HG03066 (cell line): Measurements from ENCODE around the gene PAPPA2.

Experiments used
- ATAC-seq: cut with Tn5 transposase; IDR thresholded peaks from one replicate; pipeline ENCODE4 v1.9.1; 2021; ENCODE audit warnings: low read depth; ENCODE audit not compliant: unreplicated experiment

PAPPA2 gene

GRCh38 chr1:176485083-176485482 lies 22.1 kb downstream of the PAPPA2 start:
- no peak for ATAC-seq

DNA sequence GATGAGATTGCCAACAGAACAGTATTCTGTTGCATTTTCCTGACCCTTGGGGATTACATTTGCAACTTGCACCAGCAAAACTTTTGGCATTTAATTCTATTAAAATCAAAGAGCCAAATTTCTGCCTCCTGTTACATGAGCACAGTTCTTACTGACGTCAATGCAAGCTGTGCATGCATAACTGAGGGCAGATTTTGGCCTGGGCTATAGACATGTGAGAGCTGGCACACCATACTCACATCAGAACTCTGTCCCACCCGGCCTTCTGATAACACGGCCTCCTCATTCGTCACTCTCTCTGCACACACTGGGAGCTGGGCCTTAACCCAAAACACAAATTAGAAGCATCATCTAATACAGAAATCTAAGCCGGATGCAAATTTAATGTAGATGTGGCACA lies 31.5 kb downstream of the PAPPA2 start:
- ATAC-seq, result no peak

- ATAC-seq, result no peak
These were observed 36.7 kb downstream of the PAPPA2 start for GRCh38 chr1:176499671-176500070.

DNA sequence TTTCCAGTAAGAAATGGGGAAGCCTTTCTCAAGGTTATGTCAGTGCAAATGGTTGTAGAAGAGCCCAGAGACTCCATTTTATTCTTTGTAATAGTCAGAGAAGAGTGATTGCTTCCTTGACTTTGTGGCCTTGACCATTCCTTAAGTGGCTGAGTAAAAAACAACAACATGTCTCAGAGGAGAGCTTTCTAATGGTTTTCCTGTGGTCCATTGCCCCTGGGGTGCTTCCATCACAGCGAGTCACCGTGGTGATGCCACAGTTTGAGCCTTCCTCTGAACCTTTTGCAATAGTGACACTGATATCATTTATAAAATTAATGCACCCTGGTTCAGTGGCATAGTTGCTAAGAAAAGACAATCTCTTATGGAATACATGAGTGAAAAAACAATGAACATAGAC lies 38.6 kb downstream of the PAPPA2 start:
- ATAC-seq, result no peak

DNA sequence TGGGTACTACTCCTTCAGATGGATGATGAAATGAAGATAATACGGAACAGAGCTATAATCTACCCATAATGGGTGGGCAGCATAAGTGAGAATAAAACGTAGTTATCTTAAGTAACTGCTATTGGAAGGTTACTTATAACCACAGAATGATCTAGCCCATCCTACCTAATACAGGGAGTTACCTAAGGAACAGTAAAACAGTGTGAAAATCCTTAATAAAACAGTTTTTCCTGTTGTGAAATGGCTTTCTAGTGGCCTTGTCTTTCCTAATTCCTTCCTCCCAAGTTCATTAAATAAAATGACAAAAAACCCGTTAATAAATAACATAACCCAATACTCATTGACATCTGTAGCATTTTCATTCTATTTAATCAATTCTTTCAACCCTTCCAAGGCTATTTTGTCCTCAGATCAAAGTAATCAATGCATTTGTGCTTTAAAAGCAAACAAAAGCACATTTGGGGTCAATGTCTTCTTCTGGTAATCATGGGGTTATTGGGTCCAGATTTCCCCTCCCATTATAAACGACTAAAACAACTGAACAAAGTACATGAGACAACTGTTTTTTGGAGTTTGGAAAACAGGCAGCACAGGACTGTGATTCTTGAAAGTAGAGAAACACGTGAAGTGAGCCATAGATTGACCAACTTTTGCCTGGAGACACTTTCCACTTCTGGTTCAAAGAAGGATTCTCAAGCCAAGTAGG lies 42.0 kb downstream of the PAPPA2 start:
- no peak for ATAC-seq

GRCh38 chr1:176512966-176513365 lies 50.0 kb downstream of the PAPPA2 start:
- no peak for ATAC-seq

DNA sequence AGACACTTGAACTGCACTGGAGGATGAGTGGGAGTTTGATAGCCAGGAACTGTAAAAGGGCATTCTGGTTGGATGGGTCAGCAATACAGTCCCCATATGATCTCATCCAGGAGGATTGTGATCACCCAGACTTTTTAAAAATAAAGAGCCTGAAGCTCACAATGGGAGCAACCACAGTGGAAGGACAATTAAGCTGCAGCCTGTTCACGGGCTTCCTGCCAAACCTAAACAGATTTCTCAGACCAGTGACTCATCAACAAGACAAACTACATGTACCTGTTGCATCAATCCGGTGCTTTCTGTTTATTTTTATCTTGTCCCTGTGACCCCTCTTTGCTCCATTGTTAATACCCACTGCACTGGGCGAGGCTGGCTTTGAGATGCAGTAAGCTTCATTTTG lies 52.3 kb downstream of the PAPPA2 start:
- no peak for ATAC-seq

DNA sequence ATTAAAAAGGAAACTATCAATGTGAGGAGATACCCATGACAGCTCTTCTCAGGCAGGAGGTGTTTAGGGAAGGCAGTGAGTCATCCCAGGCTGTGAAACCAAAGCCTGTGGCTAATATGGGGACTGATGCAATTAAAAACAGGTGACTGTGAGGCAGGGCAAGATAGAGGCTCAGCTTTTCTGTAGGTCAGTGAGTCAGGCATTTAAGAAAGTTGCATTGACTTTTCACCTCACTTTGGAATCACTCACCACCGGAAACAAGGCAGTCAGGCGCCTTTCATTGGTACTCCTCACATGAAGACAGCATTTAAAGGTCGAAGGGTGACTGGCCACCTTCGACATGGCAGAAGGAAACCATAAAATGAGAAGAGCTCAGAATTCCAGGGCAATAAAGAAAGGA lies 54.5 kb downstream of the PAPPA2 start:
- no peak for ATAC-seq

GRCh38 chr1:176521211-176521610 lies 58.2 kb downstream of the PAPPA2 start:
- no peak for ATAC-seq

GRCh38 chr1:176522310-176522845 lies 59.4 kb downstream of the PAPPA2 start:
- ATAC-seq, result no peak

- no peak for ATAC-seq
These were observed 66.6 kb downstream of the PAPPA2 start for GRCh38 chr1:176529395-176530090.

DNA sequence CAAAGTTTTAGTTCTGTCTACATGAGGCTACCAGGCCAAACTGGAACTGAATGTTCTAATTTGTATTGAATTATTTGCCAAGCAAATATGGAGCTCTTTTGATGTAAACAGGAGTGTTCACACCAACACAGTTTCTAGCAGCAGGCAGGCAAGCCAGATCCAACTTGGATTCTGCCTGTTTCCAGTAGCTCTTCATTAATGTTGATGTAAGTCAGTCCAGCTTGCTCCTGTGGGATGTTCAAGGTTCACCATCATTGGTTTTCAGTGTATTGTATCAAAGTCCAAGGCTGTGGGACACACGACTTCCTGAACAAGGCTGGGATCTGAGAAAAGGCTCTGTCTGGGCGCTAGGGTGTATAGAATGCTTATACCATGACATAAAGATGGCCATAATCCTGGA lies 68.1 kb downstream of the PAPPA2 start:
- ATAC-seq, result no peak

DNA sequence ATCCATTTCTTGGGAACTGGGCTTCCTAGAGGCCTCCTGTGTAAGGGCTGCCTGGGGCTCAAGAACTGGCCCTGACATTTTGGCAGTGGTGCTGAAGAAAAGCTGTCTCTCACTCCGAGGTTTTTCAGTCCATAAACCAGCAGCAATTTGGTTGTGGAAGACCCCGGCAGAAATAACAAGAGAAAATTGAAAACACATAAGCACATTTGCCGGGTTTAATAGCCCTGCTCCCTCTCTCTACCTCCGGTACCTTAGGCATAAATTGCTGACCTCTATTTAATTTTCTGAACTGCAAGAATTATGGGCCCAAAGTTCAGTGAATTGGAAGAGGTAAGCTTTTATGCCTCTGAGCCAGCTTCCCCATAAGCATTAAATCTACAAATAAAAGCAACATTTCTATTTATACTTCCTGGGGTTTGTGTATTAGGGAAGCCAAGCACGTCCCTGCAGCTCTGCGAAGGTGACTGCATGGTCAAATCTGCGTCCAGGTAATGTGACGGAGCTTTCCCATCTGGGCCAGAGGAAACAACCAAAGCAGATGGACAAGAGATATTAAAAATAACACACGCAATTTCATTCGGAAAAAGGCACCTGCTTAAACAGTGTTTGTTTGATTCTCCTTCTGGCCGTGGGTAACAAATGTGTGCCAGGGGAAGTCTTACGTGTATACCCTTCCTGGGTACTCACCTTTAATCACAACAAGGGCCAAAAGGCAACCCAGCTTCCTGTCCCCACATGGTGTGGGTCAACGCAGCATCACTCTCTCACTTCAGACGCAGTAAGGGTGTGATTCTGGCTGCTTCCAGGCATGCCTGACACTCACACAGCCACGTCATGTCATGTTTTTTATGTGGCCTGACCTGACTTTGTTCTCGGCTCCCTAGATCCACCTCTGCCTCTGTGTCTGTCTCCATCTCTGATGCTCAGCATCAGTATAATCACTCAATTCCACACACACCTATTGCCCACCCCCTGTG lies 69.2 kb downstream of the PAPPA2 start:
- ATAC-seq, result no peak

GRCh38 chr1:176533020-176533419 lies 70.0 kb downstream of the PAPPA2 start:
- ATAC-seq, result no peak

- ATAC-seq, result no peak
These were observed 73.6 kb downstream of the PAPPA2 start for GRCh38 chr1:176536588-176536987.

- no peak for ATAC-seq
These were observed 76.0 kb downstream of the PAPPA2 start for GRCh38 chr1:176539018-176539417.

GRCh38 chr1:176540428-176540827 lies 77.5 kb downstream of the PAPPA2 start:
- no peak for ATAC-seq

GRCh38 chr1:176541663-176542062 lies 78.7 kb downstream of the PAPPA2 start:
- ATAC-seq, result no peak

DNA sequence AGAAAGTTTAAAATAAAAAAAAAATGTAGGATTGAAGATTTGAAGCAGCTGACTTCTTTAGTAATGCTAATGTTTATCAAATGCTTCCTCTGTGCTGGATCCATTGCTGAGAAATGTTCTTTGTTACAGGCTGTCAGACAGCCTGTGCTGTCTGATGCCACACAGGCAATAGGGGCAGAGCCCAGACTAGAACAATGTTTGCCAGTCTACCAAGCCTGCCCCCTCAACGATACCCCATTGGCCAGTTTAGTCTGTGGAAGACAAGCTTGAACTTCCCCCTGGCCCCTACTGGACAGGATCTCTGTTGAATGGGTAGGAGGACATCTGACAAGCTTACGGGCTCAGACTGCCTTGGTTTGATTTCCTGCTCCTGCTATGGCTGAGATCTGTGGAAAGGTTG lies 79.4 kb downstream of the PAPPA2 start:
- no peak for ATAC-seq

DNA sequence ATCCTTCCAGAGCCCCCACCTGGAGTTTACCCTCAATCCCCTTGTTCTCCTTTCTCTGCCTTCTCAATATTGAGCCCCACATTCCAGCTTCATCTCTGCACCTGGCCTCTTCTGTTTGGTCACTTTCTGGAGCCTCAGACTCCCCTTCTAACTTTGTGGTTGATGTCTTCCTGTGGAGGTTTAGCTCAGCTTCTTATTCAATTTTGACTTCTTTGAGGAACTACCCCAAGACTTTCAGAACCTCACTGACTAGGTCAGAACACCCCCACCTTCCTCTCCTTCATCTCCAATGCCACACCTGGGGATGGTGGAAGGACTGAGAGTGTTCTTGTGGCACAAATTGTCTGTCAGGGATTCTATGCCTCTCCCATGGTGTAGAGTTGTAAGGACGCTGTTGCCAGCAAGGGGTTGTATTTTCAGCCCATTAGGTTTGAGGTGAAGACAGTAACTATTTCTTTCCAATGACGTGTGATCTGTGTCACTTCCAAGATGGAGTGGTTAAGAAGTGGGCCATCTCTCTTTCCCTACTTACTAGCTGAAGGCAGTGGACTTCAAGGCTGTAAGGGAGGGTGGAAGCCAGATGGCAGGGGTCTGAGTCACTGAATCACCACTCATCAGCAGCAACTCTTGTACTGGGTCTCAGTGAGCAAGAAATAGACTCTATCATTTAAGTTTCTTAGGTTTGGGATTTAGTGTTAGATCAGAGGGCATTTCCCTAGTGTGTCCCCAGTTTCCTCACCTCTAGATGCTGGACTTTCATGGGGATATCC lies 80.6 kb downstream of the PAPPA2 start:
- ATAC-seq, result no peak
